ENCODE data around the gene CHAF1B.

CHAF1B gene

DNA sequence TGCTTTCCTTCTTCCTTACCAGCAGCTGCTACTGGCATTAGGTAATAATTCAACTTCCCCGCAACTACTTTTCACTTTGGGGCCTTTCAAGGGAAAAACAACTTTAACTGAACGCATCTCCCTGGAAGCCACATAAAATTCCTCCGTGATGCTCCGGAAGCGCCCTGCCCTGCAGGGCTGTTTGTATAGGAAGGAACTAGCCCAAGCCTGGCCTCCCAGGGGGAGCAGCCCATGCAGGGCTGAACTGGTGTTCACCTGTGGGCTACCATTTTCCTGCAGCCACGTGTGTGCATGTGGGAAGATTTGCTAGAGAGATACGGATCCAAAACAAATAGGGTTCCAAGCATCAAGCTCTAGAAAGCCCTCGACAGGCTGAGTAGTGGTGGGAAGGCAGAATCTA lies 80.3 kb downstream of the CHAF1B start:
- DNase-seq: no peak

DNA sequence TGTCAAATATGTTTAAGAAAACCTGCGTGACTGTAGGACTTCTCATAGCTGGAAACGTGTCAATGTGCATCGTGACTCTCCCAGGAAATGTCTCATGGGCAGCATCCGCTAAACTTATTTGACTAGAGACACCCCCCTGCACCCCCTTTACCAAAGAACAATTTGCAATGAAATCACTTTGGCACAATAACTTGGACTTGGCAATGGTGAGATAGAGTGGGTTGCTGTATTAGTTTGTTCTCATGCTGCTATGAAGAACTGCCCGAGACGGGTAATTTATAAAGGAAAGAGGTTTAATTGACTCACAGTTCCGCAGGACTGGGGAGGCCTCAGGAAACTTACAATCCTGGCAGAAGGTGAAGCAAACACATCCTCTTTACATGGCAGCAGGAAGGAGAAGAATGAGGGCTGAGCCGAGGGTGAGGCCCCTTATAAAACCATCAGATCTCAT lies 80.9 kb downstream of the CHAF1B start:
- no peak for DNase-seq
